HG03565 (cell line): ENCODE measurements around the gene SEZ6L.

Experiments used
- ATAC-seq: cut with Tn5 transposase; IDR thresholded peaks from one replicate; pipeline ENCODE4 v1.9.1; 2021; ENCODE audit warnings: mild to moderate bottlenecking, moderate library complexity; ENCODE audit not compliant: unreplicated experiment

Gene SEZ6L

DNA sequence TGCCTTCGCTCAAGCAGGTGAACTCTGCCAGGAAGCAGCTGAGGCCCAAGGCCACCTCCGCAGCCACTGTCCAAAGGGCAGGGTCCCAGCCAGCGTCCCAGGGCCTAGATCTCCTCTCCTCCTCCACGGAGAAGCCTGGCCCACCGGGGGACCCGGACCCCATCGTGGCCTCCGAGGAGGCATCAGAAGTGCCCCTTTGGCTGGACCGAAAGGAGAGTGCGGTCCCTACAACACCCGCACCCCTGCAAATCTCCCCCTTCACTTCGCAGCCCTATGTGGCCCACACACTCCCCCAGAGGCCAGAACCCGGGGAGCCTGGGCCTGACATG is 123.4 kb downstream of the SEZ6L start:
- no peak for ATAC-seq

GRCh38 chr22:26295563-26296126 is 126.4 kb downstream of the SEZ6L start:
- ATAC-seq = no peak

- no peak for ATAC-seq
Measured at GRCh38 chr22:26298605-26299310, 129.5 kb downstream of the SEZ6L start.

DNA sequence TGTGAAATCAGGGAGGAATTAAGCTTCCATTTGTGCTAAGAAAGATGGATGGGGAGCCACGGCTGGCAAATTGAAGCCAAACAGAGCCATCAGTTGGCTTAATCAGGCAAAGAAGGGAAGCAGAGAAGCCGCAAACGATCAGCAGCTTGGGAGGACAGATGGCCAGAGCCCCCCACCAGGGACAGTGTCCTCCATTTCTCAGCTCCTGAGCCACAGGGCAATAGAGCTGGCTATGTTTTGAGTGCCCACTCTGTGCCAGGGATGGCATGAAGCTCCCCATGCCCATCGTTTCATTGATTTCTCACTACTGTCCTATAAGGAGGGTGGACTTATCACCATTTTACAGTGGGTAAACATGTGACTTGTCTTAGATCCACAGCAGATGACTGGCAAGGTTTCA is 133.5 kb downstream of the SEZ6L start:
- no peak for ATAC-seq

- ATAC-seq = no peak
Measured at GRCh38 chr22:26303475-26303874, 134.2 kb downstream of the SEZ6L start.

- ATAC-seq = no peak
Measured at GRCh38 chr22:26304730-26305129, 135.5 kb downstream of the SEZ6L start.

GRCh38 chr22:26308467-26308866 is 139.2 kb downstream of the SEZ6L start:
- no peak for ATAC-seq

GRCh38 chr22:26310616-26311015 is 141.4 kb downstream of the SEZ6L start:
- no peak for ATAC-seq

GRCh38 chr22:26313291-26313690 is 144.0 kb downstream of the SEZ6L start:
- no peak for ATAC-seq

DNA sequence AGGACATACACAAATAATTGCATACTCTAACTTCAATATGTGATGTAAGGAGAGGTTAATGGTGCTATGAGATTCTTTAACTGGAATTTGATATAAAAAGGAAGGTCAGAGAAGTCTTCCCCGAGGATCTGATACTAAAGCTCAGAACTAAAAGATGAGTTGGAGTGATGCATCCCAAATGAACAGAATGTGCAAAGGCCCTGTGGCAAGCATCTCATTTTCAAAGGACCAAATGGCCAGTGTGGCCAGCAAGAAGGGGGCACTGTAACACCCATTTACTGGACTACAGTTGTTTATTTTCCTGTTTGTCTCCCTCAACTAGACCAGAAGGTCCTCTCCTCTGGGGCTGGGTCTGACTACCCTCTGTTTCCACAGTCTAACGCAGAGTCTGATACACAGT is 144.9 kb downstream of the SEZ6L start:
- no peak for ATAC-seq

- ATAC-seq = no peak
Measured at GRCh38 chr22:26314656-26315055, 145.4 kb downstream of the SEZ6L start.

- no peak for ATAC-seq
Measured at GRCh38 chr22:26316732-26317285, 147.5 kb downstream of the SEZ6L start.

DNA sequence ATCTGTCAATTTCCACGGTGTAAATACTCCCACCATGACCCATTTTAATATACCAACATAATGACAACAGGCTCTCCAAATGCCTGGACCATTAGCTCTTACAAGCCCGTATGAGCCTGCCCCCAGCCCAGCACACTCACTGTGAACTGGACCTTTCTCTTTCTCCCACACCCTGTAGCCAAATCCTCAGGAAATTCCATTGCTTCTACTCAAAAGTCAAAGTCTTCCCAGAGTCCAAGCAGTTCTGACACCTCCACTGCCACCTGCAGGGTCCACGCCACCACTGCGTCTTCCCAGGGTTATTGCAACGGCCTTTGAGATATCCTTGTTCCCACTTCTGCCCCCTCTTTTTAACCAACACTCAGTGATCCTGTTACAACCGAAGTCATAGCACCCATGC is 149.7 kb downstream of the SEZ6L start:
- ATAC-seq = no peak

- ATAC-seq = no peak
Measured at GRCh38 chr22:26320447-26320846, 151.2 kb downstream of the SEZ6L start.

DNA sequence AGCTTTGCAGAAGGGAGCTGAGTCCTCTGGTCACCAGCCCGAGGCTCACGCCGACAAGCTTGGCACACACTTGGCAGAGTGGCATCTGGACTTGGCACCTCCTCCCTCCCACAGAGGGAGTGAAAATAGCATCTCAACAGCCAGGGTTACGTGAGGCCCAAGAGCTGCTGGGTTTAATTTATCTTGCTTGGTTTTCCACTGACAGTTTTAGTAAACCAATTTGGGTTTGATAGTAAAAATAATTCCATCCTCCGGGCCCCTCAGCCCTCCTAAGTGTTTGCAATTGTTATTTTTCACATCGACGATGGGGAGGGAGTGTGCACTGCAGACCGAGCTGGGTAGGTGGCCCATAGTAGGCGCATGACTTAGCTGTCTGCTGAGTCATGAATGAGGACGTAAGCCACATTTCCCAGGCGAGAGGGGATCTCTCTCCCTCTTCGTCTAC is 152.2 kb downstream of the SEZ6L start:
- ATAC-seq = no peak

GRCh38 chr22:26322179-26322905 is 153.1 kb downstream of the SEZ6L start:
- no peak for ATAC-seq

DNA sequence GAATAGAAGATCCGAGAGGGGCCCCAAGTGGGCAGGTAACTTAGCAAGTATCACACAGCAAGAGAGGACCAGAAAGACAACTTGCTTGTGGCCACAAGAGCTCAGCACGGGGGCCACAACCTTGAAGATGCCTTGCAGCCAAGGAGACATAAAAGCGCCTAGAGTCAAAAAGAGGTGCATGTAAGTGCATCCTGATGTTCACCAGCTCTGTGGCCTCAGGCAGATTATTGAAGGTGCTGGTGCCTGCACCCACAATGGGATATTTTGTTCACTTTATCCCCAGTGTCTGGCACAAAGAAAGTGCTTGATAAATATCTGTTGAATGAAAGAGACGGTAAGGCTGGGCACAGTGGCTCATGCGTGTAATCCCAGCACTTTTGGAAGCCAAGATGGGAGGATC is 153.8 kb downstream of the SEZ6L start:
- ATAC-seq = no peak

GRCh38 chr22:26324150-26324549 is 154.9 kb downstream of the SEZ6L start:
- no peak for ATAC-seq

GRCh38 chr22:26325641-26326040 is 156.4 kb downstream of the SEZ6L start:
- ATAC-seq = no peak

DNA sequence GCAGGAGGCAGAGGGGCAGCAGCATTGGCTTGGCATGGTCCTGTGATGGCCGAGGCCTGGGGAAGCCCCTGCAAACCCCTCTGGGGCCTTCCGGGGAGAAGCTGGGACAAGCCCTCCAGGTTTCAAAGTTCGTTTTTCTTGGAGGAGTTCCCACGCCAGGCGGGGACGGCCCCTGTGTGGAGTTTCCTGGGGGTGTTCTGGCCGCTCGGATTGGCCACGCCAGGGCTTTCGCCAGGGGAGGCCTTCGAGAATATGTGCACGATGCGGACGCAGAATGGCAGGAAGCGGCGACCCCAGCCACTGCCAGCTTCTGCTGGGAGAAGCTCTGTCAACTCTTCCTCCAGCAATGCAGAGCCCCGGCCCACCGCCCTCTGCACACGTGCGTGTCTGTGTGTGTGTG is 157.5 kb downstream of the SEZ6L start:
- no peak for ATAC-seq

DNA sequence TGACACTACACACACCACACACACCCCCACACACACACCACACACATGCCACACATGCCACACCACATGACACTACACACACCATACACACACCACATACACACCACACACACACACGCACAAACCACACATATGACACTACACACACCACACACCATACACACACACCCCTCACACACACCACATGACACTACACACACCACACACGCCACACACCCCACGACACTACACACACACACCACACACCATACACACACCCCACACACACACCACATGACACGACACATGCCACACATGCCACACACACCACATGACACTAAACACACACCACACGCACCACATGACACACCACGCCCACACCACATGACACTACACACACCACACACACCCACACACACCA is 158.0 kb downstream of the SEZ6L start:
- ATAC-seq = no peak

DNA sequence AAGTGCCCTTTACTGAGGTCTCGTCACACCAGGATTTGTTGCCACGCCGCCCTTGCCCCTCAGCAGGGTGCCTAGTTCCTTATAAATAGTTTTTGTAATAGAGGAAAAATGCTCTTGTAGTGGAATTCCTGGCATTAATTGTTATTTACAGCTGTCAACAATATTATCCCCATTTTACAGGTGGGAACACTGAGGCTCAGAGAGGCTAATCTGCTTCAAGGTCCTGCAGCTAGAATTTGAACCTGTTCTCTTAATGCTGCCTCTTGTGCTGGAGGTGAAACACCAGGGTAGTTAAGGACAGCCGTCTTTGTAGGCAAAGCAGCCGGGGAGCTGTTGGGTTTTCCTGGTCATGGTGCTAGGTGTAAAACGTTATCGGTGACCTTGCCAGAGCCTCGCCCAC is 159.0 kb downstream of the SEZ6L start:
- ATAC-seq = no peak
